Measurements from ENCODE around the gene FA2H. TPM values are rescaled to one million over a fixed set of nuclear protein-coding genes. Genes with fewer than 3 reads are reported as not detected.

Gene FA2H
- total and polyA plus RNA-seq, 2 of the 13 experiments (the other 11 are each of a cell fraction or from before 2014, with no cell fraction given) = 0.20 TPM; not detected in 1

DNA sequence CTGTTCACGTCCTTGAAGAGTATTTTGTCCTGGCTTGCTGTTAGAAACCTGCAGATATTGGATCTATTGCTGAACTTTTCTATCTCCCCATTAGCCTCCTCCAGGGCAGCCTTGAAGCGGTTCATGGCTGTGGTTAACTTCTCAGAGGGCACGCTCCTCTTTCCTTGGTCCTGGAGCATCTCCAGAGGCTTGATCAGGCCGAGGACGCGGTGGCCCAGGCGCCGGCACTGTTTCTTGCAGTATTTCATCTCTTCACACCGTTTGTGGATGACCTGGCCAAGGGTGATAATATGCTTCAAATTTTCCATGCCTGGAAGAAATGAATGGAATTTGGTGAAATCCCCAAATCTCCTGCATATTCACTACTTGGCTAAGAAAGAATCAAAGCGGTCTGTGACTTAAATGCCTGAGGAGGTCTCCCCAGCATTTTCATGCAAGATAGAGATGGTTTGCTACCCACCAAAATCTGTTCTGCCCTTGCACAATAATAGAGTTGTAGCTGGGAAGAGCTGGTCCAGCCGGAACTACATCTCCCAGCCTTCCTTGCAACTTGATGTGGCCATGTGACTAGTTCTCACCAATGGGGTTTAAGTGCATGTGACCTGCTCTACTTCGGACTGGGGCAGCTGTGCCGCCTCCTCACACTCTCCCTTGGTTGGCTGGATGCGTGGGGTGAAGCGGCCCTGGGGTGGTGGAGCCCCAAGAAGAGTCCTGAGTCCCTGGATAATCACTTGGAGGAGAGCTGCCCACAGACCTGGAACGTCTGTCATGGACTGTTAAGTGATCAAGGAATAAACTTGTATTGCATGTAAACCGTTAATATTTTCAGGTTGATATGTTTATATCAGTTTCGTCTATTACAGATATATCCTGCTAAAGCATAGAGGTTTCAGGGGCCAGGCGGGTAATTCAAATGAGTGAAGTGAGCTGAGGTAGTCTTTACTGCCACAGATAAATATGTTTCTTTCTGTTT lies 78.9 kb downstream of the FA2H start (continued):
- TF ChIP-seq, protein P1, sequence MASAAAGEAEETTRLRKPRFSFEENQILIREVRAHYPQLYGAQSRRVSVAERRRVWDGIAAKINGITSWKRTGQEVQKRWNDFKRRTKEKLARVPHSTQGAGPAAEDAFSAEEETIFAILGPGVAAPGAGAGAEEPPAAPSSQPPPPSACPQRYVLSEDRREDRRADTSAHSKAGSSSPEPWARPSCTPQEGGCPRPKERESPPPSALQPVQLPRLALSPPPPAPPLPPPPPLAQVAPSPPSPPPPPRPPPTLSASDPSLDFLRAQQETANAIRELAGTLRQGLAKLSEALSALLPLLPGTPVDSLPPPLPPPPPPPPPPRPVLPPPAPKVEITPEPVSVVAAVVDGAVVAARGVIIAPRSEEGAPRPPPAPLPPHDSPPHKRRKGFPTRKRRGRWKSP (CRISPR knock-in tag; IDR thresholded peaks at IDR 0.05) = no peak
- TF ChIP-seq XRCC5 (optimal IDR thresholded peaks at IDR 0.05; ENCODE audit: low read length) (peak; percentile 77), ZNF674 (CRISPR knock-in tag; IDR thresholded peaks at IDR 0.05; ENCODE audit: low read depth) (no peak), ZNF841 (CRISPR knock-in tag; IDR thresholded peaks at IDR 0.05; ENCODE audit: borderline replicate concordance) (no peak), YEATS2 (CRISPR knock-in tag; IDR thresholded peaks at IDR 0.05; ENCODE audit: borderline replicate concordance) (peak; percentile 87; the same call in 1 of the 2 replicates), ZBTB3 (CRISPR knock-in tag; IDR thresholded peaks at IDR 0.05; ENCODE audit: borderline replicate concordance, low read depth) (no peak), ZNF607 (CRISPR knock-in tag; IDR thresholded peaks at IDR 0.05; ENCODE audit: borderline replicate concordance) (no peak), ZNF264 (CRISPR knock-in tag; IDR thresholded peaks at IDR 0.05) (no peak)
- TF ChIP-seq, protein P2, sequence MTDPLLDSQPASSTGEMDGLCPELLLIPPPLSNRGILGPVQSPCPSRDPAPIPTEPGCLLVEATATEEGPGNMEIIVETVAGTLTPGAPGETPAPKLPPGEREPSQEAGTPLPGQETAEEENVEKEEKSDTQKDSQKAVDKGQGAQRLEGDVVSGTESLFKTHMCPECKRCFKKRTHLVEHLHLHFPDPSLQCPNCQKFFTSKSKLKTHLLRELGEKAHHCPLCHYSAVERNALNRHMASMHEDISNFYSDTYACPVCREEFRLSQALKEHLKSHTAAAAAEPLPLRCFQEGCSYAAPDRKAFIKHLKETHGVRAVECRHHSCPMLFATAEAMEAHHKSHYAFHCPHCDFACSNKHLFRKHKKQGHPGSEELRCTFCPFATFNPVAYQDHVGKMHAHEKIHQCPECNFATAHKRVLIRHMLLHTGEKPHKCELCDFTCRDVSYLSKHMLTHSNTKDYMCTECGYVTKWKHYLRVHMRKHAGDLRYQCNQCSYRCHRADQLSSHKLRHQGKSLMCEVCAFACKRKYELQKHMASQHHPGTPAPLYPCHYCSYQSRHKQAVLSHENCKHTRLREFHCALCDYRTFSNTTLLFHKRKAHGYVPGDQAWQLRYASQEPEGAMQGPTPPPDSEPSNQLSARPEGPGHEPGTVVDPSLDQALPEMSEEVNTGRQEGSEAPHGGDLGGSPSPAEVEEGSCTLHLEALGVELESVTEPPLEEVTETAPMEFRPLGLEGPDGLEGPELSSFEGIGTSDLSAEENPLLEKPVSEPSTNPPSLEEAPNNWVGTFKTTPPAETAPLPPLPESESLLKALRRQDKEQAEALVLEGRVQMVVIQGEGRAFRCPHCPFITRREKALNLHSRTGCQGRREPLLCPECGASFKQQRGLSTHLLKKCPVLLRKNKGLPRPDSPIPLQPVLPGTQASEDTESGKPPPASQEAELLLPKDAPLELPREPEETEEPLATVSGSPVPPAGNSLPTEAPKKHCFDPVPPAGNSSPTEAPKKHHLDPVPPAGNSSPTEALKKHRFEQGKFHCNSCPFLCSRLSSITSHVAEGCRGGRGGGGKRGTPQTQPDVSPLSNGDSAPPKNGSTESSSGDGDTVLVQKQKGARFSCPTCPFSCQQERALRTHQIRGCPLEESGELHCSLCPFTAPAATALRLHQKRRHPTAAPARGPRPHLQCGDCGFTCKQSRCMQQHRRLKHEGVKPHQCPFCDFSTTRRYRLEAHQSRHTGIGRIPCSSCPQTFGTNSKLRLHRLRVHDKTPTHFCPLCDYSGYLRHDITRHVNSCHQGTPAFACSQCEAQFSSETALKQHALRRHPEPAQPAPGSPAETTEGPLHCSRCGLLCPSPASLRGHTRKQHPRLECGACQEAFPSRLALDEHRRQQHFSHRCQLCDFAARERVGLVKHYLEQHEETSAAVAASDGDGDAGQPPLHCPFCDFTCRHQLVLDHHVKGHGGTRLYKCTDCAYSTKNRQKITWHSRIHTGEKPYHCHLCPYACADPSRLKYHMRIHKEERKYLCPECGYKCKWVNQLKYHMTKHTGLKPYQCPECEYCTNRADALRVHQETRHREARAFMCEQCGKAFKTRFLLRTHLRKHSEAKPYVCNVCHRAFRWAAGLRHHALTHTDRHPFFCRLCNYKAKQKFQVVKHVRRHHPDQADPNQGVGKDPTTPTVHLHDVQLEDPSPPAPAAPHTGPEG (CRISPR knock-in tag; IDR thresholded peaks at IDR 0.05) = no peak
- TF ChIP-seq, protein P3, sequence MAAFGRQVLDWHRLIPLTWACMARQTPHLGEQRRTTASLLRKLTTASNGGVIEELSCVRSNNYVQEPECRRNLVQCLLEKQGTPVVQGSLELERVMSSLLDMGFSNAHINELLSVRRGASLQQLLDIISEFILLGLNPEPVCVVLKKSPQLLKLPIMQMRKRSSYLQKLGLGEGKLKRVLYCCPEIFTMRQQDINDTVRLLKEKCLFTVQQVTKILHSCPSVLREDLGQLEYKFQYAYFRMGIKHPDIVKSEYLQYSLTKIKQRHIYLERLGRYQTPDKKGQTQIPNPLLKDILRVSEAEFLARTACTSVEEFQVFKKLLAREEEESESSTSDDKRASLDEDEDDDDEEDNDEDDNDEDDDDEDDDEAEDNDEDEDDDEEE (CRISPR knock-in tag; IDR thresholded peaks at IDR 0.05) = no peak
- TF ChIP-seq, protein P4, sequence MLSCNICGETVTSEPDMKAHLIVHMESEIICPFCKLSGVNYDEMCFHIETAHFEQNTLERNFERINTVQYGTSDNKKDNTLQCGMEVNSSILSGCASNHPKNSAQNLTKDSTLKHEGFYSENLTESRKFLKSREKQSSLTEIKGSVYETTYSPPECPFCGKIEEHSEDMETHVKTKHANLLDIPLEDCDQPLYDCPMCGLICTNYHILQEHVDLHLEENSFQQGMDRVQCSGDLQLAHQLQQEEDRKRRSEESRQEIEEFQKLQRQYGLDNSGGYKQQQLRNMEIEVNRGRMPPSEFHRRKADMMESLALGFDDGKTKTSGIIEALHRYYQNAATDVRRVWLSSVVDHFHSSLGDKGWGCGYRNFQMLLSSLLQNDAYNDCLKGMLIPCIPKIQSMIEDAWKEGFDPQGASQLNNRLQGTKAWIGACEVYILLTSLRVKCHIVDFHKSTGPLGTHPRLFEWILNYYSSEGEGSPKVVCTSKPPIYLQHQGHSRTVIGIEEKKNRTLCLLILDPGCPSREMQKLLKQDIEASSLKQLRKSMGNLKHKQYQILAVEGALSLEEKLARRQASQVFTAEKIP (CRISPR knock-in tag; IDR thresholded peaks at IDR 0.05; ENCODE audit: borderline replicate concordance) = no peak
- TF ChIP-seq, protein P5, sequence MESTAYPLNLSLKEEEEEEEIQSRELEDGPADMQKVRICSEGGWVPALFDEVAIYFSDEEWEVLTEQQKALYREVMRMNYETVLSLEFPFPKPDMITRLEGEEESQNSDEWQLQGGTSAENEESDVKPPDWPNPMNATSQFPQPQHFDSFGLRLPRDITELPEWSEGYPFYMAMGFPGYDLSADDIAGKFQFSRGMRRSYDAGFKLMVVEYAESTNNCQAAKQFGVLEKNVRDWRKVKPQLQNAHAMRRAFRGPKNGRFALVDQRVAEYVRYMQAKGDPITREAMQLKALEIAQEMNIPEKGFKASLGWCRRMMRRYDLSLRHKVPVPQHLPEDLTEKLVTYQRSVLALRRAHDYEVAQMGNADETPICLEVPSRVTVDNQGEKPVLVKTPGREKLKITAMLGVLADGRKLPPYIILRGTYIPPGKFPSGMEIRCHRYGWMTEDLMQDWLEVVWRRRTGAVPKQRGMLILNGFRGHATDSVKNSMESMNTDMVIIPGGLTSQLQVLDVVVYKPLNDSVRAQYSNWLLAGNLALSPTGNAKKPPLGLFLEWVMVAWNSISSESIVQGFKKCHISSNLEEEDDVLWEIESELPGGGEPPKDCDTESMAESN (CRISPR knock-in tag; conservative IDR thresholded peaks at IDR 0.05) = no peak
